Neural cell (in vitro differentiated cells): ENCODE results near the gene SULT1A2.
"Not testable (repeated sequence)": the region's sequence is repeated elsewhere in the genome, so short reads cannot be mapped to it uniquely, and the experiment has no call there.

Experiments used
- CTCF ChIP-seq: fragments of 450-650 bp; IDR thresholded peaks from 2 replicates; pipeline ENCODE4 v1.5.1; 2014; ENCODE audit warnings: antibody characterized with exemption, mild to moderate bottlenecking, moderate library complexity; ENCODE audit not compliant: poor library complexity, severe bottlenecking
- EP300 ChIP-seq: fragments of 450-650 bp; conservative IDR thresholded peaks from 2 replicates; pipeline ENCODE4 v1.6.1; 2014; ENCODE audit warnings: antibody characterized with exemption, mild to moderate bottlenecking, moderate library complexity; ENCODE audit not compliant: poor library complexity, severe bottlenecking
- MXI1 ChIP-seq: fragments of 450-650 bp; conservative IDR thresholded peaks from 2 replicates; pipeline ENCODE4 v1.6.1; 2014; ENCODE audit warnings: antibody characterized with exemption, mild to moderate bottlenecking; ENCODE audit not compliant: poor library complexity, severe bottlenecking
- POLR2AphosphoS5 ChIP-seq: IDR thresholded peaks from 2 replicates; pipeline ENCODE4 v1.6.1; 2012
- REST ChIP-seq: IDR thresholded peaks from 2 replicates; pipeline ENCODE4 v1.6.1; 2012; ENCODE audit warnings: borderline replicate concordance
- SMC3 ChIP-seq: fragments of 450-650 bp; conservative IDR thresholded peaks from 2 replicates; pipeline ENCODE4 v1.6.1; 2014; ENCODE audit warnings: antibody characterized with exemption, mild to moderate bottlenecking, moderate library complexity; ENCODE audit not compliant: poor library complexity

DNA sequence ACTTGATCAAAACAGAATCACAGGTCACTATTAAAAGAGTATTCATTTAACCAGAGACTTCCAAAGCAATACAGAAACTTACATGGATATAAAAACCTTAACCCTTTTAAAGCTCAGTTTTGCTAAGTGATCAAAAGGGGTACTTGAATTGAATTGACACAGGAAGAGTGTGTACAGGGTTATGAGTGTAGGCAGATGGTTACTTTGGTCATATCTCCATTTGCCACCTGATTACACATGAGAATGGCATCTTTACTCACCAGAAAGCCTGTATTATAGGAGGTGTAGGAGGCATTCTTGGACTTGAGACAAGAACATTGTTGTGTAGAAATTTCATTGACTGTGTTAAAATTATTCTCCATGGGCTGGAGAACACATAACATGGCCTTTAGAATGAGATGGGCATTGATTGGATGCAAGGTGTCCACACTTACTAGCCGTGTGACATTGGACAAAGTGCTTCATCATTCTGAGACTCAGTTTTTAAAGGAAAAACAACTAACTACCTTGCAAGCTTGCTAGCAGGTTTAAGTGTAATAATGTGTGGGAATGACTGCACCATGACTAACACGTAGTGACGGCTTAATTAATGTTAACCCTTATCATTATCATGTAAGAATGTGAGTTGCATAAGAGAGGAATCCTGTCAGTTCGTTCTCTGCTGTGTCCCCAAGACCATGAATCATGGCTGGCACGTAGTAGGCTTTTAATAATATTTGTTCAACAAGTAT is 39.4 kb upstream of the SULT1A2 start:
- TF ChIP-seq CTCF, MXI1, SMC3, REST, EP300, POLR2AphosphoS5: not testable (repeated sequence)
